A172 (cell line): ENCODE results near the gene RGS10. TPM values are rescaled to one million over a fixed set of nuclear protein-coding genes. Genes with fewer than 3 reads are reported as not detected.
A peak's percentile ranks its signal among the peaks of the same experiment; 100 is the strongest.
"Not testable (repeated sequence)": the region's sequence is repeated elsewhere in the genome, so short reads cannot be mapped to it uniquely, and the experiment has no call there.

ENCODE experiments used
- DNase-seq: peaks from one replicate; pipeline ENCODE4 v3.0.0-alpha.2; 2015; ENCODE audit warnings: low spot score
- total RNA-seq: library from RNA; depleted of rRNA; stranded (reverse); fragments of >200 nt; shearing (Covaris generic); gene quantifications from 2 replicates; pipeline ENCODE4 v1.2.3, GENCODE V29; 2014; rRNA removed

Gene RGS10
- 74.7 and 106 TPM in 2 replicates for total RNA-seq

GRCh38 chr10:119542357-119542987 lies at the start of gene RGS10:
RGS10 (minus strand) TSS chr10:119542719; CDS start chr10:119542638, 81 bp downstream.
- DNase-seq = peak; percentile 84

GRCh38 chr10:119588071-119588470 lies 45.6 kb upstream of the RGS10 start:
- DNase-seq = no peak

GRCh38 chr10:119578355-119578754 lies 35.8 kb upstream of the RGS10 start:
- DNase-seq = no peak

GRCh38 chr10:119575991-119576390 lies 33.5 kb upstream of the RGS10 start:
- no peak for DNase-seq

- DNase-seq = peak; percentile 69
Measured at GRCh38 chr10:119575506-119575905, 33.0 kb upstream of the RGS10 start.

- DNase-seq = no peak
Measured at GRCh38 chr10:119567978-119568377, 25.5 kb upstream of the RGS10 start.

GRCh38 chr10:119562097-119562496 lies 19.6 kb upstream of the RGS10 start:
- no peak for DNase-seq

- DNase-seq = not testable (repeated sequence)
Measured at GRCh38 chr10:119559511-119559910, 17.0 kb upstream of the RGS10 start.

GRCh38 chr10:119556081-119556480 lies 13.6 kb upstream of the RGS10 start:
- DNase-seq = not testable (repeated sequence)

- DNase-seq = no peak
Measured at GRCh38 chr10:119555178-119555784, 12.8 kb upstream of the RGS10 start.

- no peak for DNase-seq
Measured at GRCh38 chr10:119550827-119551226, 8.3 kb upstream of the RGS10 start.

- DNase-seq = no peak
Measured at GRCh38 chr10:119549247-119549999, 6.9 kb upstream of the RGS10 start.

GRCh38 chr10:119546009-119546408 lies 3.5 kb upstream of the RGS10 start:
- no peak for DNase-seq

GRCh38 chr10:119545310-119545709 lies 2.8 kb upstream of the RGS10 start:
- no peak for DNase-seq

GRCh38 chr10:119543814-119544642 lies 1.5 kb upstream of the RGS10 start:
- no peak for DNase-seq

GRCh38 chr10:119542988-119543813 lies 682 bp upstream of the RGS10 start:
- DNase-seq = peak; percentile 43

GRCh38 chr10:119541459-119542356 lies 811 bp downstream of the RGS10 start:
- DNase-seq = no peak

GRCh38 chr10:119541046-119541445 lies 1.5 kb downstream of the RGS10 start:
- DNase-seq = no peak

GRCh38 chr10:119540038-119540437 lies 2.5 kb downstream of the RGS10 start:
- no peak for DNase-seq

GRCh38 chr10:119539359-119539825 lies 3.1 kb downstream of the RGS10 start:
- no peak for DNase-seq
